GM20000 (cell line): ENCODE measurements around the gene ZNF189.

ENCODE experiments used
- DNase-seq: peaks from one replicate; pipeline ENCODE4 v3.0.0; 2012; ENCODE audit warnings: low spot score
- TF ChIP-seq, protein P1 (sequence below): IDR thresholded peaks from 2 replicates; pipeline ENCODE4 v1.5.1; 2012; ENCODE audit warnings: mild to moderate bottlenecking, control low read depth; ENCODE audit errors: extremely low read depth, missing control alignments

ZNF189 gene

GRCh38 chr9:101451498-101451897 is 52.8 kb downstream of the ZNF189 start:
- no peak for DNase-seq

GRCh38 chr9:101453776-101454570 is 55.3 kb downstream of the ZNF189 start:
- TF ChIP-seq, protein P1, sequence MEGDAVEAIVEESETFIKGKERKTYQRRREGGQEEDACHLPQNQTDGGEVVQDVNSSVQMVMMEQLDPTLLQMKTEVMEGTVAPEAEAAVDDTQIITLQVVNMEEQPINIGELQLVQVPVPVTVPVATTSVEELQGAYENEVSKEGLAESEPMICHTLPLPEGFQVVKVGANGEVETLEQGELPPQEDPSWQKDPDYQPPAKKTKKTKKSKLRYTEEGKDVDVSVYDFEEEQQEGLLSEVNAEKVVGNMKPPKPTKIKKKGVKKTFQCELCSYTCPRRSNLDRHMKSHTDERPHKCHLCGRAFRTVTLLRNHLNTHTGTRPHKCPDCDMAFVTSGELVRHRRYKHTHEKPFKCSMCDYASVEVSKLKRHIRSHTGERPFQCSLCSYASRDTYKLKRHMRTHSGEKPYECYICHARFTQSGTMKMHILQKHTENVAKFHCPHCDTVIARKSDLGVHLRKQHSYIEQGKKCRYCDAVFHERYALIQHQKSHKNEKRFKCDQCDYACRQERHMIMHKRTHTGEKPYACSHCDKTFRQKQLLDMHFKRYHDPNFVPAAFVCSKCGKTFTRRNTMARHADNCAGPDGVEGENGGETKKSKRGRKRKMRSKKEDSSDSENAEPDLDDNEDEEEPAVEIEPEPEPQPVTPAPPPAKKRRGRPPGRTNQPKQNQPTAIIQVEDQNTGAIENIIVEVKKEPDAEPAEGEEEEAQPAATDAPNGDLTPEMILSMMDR, result no peak
- DNase-seq, result no peak

More at GRCh38 chr9:101451498-101451897, 52.8 kb downstream of the ZNF189 start:
- TF ChIP-seq, protein P1, result no peak

DNA sequence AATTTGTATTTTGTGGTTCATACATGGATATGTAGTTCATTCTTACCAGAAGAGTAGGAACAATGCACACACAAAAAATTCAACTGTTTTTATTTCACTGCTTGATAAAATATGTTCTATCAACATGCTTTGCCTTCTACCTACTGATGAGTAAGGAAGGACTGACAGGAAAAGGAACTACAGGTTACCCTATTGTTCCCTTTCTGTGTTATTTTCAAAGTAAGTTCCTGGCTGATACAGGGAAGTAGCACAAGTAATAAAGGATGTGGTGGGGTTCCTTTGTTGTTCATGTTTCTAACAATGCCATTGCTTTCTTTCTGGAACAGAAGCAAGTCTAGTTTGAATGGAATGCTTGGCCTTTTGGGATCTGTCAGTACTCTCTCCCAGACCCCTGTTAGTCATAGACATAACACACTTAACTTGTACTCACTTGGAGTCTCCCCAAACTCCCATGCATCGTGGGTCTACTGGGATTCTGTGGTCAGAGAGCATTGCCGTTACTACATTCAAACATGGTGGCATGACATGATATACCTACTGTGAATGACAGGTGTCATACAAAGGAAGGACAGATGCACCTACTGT is 57.1 kb downstream of the ZNF189 start:
- DNase-seq, result no peak
- TF ChIP-seq, protein P1, result no peak

- DNase-seq, result no peak
- TF ChIP-seq, protein P1, result no peak
Observed at GRCh38 chr9:101457003-101457402, 58.4 kb downstream of the ZNF189 start.

DNA sequence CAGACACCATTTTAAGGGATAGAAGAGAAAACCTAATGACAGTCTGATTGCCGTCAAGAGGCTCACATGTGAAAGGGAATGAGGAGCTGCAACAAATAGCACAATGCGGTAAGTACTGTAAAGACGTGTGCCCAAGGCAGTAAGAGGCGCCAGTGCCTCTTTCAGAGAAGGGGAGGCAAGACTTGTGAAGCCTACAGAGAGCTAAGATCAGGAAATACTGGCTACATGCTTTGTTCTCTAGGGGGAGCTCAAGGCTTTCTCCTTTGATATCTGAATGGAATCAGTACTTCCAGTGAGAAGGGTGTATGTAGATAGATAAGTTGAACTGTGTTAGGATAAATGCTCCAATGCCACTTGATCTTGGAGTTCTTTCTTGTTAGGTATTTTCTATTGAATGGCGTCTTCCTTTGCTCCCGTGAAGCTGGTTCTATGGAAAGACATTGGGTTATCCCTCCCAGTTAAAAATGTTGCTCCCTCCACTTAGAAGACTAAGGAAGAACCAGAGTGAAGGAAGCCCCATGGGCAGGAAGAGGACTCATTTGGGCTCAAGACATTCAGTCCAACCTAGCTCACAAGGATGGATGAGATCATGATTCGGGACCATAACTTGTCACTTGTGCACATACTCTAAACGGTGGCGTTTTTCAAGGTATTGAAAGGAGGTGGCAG is 60.4 kb downstream of the ZNF189 start:
- peak; percentile 53 for DNase-seq

More for the DNA sequence above, 60.4 kb downstream of the ZNF189 start:
- TF ChIP-seq, protein P1, result peak; percentile 53
